EL (cell line): ENCODE data around the gene CD101.
A peak's percentile ranks its signal among the peaks of the same experiment; 100 is the strongest.
"Not testable (repeated sequence)": the region's sequence is repeated elsewhere in the genome, so short reads cannot be mapped to it uniquely, and the experiment has no call there.

Experiments used
- DNase-seq: peaks from one replicate; pipeline ENCODE4 v3.0.0-alpha.2; 2016

CD101 gene, protein sequence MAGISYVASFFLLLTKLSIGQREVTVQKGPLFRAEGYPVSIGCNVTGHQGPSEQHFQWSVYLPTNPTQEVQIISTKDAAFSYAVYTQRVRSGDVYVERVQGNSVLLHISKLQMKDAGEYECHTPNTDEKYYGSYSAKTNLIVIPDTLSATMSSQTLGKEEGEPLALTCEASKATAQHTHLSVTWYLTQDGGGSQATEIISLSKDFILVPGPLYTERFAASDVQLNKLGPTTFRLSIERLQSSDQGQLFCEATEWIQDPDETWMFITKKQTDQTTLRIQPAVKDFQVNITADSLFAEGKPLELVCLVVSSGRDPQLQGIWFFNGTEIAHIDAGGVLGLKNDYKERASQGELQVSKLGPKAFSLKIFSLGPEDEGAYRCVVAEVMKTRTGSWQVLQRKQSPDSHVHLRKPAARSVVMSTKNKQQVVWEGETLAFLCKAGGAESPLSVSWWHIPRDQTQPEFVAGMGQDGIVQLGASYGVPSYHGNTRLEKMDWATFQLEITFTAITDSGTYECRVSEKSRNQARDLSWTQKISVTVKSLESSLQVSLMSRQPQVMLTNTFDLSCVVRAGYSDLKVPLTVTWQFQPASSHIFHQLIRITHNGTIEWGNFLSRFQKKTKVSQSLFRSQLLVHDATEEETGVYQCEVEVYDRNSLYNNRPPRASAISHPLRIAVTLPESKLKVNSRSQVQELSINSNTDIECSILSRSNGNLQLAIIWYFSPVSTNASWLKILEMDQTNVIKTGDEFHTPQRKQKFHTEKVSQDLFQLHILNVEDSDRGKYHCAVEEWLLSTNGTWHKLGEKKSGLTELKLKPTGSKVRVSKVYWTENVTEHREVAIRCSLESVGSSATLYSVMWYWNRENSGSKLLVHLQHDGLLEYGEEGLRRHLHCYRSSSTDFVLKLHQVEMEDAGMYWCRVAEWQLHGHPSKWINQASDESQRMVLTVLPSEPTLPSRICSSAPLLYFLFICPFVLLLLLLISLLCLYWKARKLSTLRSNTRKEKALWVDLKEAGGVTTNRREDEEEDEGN

DNA sequence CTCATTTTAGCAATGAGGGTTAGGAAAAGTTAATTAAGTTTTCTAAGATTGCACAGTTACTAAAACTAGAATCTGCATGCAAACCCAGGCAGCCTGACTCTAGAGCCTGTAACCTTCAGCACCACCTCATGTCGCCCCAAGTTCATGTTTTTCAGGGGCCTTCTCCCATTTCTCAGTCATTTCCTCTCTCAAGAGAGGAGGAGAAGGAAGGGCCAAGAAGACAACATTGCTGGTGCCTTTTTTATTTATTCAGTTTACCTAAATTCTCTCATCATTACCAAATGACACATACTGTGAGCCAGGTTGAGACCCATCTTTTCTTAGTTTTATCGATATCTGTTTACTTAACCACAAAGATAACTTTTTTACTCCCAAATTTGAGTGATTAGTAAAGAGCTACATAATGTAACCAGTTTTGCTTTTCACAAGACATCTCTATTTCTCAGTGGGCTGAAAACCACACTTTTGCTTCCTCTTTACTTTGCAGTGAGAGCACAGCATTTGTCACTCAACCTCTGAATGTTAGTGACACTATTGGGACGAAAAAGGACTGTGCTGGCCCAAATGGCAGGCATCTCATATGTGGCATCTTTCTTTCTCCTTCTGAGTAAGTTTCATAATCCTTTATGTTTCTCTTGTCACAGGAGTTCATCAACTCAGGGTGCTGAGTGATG is at the start of gene CD101:
Gene CD101 (plus strand): TSS at position 507 of the 674 bp plus-strand sequence. CDS start 58 bp downstream, at position 565.
- no peak for DNase-seq

DNA sequence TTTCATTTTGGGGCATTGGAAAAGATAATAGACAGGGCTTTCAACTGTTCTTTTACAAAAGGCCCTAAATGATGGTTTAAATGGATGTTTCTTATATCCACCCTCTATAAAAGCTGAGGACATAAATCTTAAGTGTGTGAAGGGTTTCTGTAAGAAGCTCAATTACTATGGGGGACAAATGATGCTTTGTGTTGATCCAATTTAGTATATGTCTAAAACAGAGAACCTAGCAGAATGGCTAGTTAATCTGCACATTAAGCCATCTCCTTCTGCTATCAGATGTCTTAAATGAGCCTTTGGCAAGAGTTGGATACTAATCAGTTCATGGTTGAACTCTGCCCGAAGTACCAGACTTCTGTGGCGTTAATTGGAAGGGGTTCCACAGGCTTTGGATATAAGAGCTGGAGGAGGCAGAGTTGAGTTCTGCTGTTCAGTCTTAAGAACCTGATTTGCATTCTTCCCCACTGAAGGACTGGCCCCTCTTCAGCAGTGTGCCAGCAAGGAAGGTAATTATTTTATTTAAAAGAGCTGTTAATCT is 48.8 kb upstream of the CD101 start:
- DNase-seq = no peak

DNA sequence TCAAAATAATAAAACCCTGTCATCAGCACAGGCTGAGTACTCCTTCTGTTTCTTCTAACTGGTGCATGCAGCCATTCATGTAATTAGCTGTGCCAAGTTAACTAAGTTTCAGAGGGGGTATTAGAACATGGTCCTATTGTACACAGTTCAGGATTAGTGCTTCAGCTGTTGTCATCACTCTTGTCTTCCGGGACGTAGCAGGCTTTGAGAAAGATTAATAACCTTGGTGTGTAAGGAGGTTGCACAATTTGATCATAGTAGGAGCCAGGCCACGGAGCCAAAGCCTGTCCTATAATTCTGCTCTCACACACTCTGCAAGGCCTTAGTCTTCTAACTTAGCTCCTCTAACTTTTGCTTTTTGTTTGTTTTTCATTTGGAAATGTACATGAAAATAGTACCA is 47.1 kb upstream of the CD101 start:
- DNase-seq = no peak

DNA sequence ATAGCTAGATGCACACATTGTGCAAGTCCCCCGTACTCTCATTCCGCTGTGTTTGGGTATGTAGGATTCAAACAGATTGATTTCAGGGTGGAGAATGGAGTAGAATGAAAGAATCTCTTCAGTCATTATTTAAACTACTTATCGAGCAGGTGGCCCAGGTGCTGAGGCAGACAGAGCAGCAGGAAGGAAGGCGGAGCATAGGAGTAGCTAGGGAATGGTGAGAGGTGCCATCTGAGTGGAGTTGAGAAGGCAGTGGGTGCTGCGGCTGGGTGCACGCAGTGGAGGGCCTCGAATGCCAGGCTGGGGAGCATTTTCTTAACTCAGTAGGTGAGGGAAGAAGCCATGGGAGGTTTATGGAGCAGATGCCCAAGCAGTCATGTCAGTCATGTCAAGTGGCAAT is 45.2 kb upstream of the CD101 start:
- DNase-seq = no peak

DNA sequence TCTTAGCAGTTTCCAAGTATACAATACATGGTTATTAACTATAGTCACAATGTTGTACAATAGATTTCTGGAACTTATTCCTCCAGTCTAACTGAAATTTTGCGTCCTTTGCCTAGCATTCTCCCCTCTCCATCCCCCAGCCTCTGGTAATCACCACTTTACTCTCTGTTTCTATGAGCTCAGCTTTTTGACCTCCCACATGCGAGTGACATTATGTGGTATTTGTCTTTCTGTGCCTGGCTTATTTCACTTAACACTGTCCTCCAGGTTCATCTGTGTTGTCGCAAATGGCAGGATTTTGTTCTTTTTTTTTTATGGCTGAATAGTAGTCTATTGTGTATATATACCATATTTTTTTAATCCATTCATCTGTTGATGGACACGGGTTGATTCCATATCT is 43.9 kb upstream of the CD101 start:
- no peak for DNase-seq

DNA sequence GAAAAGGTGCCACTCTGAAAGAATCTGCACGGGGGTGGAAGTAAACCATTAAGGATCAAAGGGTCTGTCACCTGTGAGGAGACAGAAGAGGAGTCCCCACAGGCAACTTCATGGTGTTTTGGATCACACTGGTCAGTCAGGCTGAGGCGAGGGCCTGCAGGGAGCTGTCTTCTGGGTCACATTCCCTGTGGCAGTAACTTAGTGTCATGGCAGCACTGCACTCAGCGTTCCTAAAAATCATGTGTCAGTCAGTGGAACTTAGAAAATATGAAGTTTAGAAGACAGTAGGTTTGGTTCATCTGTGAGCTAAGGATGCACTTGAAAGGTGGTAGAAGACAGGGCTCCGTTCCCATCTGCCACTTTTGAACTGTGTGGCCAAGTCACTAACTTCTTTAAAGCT is 43.5 kb upstream of the CD101 start:
- no peak for DNase-seq

DNA sequence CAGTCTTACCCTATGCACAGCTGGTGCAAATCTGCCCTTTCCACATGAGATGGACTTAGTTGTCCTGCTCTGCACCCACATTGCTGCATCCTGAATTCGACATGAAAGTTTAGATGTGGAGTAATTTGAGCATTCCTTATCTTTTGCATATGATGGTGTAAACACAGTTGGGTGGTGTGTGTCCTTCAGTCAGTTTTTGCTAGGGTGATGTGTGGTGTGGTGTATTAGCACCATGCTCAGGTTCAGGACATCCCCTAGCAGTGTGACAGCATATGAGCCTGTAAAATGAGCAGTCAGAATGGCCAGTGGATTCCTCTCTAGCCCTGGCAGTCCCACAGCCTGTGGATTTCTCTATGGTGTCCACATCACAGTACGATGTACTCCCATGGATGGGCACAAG is 42.6 kb upstream of the CD101 start:
- no peak for DNase-seq

DNA sequence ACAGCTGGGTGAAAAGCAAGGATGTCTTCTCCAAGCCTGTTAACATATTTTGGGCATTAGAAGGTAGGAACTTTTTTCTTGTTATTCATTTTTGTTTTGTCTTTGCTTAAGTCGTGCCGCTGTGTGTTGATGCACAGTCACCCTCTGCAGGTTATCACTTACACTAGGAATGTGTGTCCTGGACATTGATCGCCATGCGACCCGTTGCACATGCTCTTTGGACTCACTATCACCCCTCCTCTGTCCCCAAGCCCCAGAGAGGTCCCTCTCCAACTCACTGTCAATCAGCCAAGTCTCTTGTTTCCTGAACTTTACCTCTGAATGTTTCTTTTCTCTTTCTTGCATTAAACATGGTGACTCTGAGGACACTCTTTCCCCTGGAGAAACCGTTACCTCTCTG is 40.0 kb upstream of the CD101 start:
- no peak for DNase-seq

DNA sequence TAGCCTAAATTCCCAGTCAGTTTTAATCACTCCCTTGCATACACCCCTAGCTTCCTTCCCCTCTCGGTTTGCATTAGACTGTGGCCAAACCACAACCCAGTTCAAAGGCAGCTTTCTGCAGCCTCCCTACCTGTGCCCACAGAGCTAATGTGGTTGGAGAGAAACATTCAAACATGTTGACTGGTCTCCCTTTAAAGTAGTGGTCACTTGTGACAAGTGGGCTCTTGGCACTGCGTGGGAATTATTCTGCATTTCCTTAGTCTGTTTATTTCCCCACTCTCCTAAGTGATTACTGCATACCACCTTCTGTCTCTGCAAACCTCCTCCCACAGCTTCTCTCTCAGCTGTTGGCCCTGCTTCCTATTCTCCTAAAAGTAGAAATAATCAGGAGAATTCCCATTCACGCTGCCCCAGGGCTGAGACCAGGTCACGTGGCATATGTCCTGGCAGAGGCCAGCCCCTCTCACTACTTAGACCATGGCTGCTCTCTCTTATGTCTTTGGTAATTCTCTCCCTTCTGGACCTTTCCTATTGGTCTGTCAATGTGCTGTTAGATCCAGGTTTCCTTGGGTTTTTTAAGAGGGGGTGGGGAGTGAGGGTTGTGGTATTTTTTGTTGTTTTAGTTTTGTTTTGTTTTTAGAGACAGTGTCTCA is 38.4 kb upstream of the CD101 start:
- no peak for DNase-seq

DNA sequence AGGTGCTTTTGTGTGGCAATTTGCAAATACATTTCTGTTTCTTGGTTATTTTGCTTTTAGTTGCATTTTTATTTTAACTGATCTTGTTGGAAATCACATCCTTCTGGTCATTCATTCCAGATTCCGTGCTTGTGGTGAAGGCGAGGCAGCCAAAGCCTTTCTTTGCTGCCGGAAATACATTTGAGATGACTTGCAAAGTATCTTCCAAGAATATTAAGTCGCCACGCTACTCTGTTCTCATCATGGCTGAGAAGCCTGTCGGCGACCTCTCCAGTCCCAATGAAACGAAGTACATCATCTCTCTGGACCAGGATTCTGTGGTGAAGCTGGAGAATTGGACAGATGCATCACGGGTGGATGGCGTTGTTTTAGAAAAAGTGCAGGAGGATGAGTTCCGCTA is 34.8 kb upstream of the CD101 start:
- DNase-seq = no peak

DNA sequence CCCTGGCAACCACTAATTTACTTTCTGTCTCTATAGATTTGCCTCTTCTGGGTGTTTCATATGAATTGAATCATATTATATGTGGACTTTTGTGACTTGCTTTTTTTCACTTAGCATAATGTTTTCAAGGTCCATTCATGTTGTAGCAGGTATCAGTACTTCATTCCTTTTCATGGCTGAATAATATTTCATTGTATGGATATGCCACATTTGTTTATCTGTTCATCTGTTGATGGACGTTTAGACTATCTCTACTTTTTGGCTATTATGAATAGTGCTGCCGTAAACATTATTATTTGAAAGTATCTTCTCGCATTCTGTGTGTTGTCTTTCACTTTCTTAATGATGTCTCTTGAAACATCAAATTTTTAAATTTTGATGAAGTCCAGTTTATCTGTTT is 32.8 kb upstream of the CD101 start:
- no peak for DNase-seq

DNA sequence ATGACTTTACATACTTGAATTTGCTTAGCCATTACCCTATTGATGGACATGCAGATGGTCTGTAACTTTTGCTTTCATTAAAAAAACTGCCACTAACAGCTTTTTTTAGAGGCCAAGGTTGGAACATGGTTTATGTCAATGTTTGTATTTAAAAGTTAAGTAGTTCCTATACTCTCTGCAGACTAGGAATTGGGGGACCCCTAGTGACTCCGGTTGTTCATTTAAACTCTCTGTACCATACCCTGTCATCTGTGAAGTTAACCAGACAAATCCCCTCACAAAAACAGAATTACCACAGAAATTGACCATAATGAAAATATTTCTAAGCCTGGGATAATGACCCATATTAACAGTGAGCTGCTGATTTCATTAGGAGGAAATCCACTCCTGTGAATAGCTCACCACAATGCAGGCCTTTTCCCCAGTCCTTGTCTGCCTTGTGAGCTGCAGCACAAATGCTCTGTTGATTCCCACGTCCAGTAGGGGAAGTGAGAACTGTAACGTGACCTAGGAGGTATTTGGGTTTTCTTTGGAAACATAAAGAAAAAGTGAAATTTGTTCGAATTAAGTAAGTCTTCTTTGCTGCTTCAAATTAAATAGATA is 30.2 kb upstream of the CD101 start:
- DNase-seq = no peak

DNA sequence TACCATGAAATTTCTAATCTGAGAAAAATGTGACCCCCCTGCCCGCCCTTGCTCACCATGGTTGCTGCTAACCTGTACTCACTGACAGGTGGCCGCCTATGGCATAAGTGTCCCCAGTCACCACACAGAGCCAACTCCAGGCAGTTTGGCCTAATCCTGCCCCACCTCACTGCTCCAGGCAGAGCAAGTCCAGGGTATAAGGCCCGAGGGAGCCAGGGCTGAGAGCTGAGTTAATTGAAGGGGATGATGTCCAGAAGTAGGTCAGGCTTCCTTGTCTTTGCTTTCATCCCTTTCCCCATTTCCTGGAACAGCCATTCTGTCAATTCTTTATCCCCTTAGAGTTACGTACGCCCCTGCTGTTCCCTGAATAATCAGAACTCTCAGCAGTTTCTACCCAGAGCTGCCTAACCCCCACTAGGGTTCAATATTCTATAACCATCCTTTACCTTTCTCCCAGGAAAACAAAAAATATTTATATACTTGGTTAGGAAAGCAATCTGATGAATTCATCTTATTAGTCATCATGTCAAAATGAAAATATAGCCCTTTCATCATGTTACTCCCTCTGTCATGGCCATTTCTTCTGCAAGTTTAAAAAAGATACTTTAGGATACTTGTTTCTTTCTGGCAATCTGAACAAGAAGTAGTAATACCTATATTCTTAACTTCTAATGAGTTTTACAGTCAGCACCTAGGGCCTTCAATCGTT is 29.4 kb upstream of the CD101 start:
- peak; percentile 22 for DNase-seq

DNA sequence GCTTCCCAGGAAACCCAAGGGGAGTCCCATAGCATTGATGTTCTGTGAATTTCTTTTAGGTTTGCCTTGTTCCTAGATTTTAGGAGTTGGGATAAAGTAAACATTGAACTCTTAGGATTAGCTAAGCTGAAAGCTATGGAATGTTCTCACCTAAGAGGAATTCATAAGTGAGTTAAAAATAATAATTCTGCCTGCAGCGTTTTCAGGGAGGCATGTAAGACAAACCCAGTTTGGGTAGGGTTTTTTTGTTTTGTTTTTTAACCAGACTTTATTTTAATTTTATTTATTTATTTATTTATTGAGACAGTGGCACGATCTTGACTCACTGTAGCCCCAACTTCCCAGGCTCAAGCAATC is 28.9 kb upstream of the CD101 start:
- DNase-seq = peak; percentile 46

DNA sequence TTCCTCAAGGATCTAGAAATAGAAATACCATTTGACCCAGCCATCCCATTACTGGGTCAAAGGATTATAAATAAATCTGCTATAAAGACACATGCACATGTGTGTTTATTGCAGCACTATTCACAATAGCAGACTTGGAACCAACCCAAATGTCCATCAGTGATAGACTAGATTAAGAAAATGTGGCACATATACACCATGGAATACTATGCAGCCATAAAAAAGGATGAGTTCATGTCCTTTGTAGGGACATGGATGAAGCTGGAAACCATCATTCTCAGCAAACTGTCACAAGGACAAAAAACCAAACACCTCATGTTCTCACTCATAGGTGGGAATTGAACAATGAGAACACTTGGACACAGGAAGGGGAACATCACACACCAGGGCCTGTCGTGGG is 21.3 kb upstream of the CD101 start:
- DNase-seq = not testable (repeated sequence)

DNA sequence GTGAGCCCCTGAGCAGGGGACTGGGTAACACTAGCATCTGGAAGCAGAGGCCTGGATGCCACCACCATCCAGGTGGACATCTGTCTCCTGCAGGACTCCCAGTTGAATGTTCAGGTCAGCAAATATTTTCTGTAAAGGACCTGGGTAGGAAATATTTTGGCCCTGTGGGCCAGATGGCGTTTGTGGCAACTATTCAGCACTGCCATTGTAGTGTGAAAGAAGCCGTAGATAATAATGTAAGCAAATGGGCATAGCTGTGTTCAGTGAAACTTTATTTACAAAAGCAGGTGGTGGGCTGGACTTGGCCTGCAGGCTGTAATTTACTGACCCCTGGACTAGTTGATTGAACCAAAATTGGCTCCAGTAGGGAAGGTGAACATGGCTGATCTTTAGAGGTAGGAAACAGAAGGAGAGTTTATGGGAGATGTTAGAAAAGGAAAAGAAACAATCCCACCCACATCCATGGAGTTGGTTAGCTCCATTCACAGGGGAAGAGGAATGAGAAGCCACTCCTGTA is 20.0 kb upstream of the CD101 start:
- no peak for DNase-seq

DNA sequence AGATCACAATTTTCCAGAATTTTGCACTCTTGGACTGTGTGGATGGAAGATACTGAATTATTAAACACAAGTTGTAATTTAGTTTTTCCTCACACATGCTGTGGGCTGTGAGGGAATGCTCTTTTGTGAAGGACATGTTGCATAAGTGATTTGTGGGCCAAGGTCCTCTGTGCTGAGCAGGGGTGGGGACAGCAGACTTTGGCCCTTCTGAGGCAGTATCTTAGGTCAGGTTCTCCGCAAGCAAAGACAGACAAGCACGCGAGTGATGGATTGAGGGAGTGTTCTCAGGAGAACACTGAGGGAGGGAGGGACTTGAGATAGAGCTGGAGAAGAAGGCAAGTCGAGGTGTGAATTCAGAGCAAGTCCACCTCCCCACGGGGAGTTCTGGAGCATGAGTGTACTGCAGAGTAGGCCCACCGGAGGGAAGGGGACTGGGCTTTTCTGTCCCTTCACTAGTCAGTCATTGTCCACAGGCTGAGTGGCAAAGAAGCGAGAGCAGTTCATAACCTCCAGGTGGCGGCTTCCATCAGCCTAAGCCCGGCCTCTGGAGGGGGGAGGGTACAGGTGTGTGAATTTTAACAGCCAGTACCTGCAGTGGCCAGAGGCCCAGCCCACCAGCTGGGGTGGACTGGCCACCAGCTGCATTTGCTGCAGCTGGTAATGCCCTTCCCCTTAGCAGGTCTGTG is 19.1 kb upstream of the CD101 start:
- DNase-seq = no peak

DNA sequence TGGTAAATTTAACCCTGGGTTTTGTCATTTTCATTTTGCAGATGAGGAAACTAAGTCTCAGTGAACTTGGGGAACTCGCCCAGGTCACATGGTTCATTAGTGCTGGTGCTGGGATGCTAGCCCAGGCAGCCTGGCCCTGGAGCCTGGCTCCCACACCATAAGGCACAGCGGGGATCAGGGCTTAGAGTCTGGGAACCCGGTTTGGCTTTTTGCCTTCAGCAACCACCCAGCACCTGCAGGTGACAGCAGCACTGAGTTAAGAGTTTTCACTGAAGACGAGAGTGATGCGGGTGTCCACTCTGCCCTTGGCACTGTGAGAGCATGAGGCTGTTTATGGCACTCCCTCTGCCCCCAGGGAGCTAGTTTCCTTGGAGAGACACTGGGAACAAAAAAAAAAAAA is 18.4 kb upstream of the CD101 start:
- DNase-seq = no peak

DNA sequence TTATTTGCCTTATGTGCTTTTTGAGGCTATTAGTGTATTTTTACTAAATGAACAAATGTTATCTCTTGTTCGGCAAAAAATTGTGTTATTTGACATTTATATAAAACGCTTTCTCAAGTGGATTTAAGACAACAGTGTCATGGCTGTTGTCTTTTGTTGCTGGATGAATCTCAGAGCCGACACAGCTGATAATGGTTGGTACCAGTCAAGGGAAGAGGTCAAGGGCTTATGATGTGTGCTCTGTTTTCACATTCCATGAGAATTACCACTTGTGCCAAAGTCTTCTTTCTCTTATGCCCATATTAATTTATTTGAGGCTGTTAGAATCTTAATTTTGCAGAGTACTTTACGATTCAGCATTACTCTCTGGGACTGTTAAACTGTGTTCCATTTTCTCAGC is 17.9 kb upstream of the CD101 start:
- DNase-seq = no peak

DNA sequence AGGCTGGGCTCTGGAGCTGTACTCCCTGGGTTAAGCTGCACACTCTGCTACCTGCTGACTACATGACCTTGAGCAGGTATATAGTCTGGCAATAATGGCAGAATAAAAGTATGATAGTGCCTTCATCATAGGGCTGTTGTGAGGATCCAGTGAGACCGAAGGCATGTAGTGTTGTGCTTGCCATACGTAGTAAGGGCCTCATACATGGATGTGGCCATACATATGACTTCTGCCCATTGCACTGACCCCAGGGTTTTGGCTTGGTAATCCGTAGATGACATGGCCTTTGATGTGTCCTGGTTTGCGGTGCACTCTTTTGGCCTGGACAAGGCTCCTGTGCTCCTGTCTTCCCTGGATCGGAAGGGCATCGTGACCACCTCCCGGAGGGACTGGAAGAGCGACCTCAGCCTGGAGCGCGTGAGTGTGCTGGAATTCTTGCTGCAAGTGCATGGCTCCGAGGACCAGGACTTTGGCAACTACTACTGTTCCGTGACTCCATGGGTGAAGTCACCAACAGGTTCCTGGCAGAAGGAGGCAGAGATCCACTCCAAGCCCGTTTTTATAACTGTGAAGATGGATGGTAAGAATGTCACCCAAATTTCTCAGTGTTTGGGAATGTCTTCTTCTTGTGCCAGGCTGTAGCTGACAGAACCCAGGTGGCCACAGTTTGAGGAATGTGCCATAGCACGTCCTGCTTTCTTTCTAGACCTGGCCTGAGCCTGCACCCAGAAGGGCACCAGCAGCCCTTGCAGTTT is 17.0 kb upstream of the CD101 start:
- DNase-seq = no peak
